KMS-11 (cell line): ENCODE data around the gene ZNF862.

Experiments used
- H2AFZ ChIP-seq: fragments of 200-600 bp; sonication (generic); 2 replicates; pipeline ENCODE4 v1.6.1; 2016; ENCODE audit warnings: antibody characterized with exemption, mixed run types, low read depth
- H3K27ac ChIP-seq: fragments of 200-600 bp; sonication (generic); 2 replicates; pipeline ENCODE4 v1.6.1; 2016; ENCODE audit warnings: mild to moderate bottlenecking, mixed run types
- H3K27me3 ChIP-seq: fragments of 200-600 bp; sonication (generic); 2 replicates; pipeline ENCODE4 v1.6.1; 2017; ENCODE audit warnings: mild to moderate bottlenecking, low read depth, mixed run types, moderate library complexity; ENCODE audit not compliant: insufficient read depth
- H3K36me3 ChIP-seq: fragments of 200-600 bp; sonication (generic); 2 replicates; pipeline ENCODE4 v1.6.1; 2017; ENCODE audit warnings: mild to moderate bottlenecking, mixed run types; ENCODE audit not compliant: insufficient read depth
- H3K4me1 ChIP-seq: fragments of 200-600 bp; sonication (generic); 2 replicates; pipeline ENCODE4 v1.6.1; 2016; ENCODE audit warnings: mild to moderate bottlenecking, low read depth, mixed run types; ENCODE audit not compliant: poor library complexity, severe bottlenecking
- H3K4me2 ChIP-seq: fragments of 200-600 bp; sonication (generic); 2 replicates; pipeline ENCODE4 v1.7.0; 2016; ENCODE audit warnings: mild to moderate bottlenecking, mixed run types
- H3K4me3 ChIP-seq: fragments of 200-600 bp; sonication (generic); IDR thresholded peaks from 2 replicates; pipeline ENCODE4 v1.6.1; 2017; ENCODE audit warnings: low read depth, low read length, mixed read lengths; ENCODE audit not compliant: insufficient read depth
- H3K79me2 ChIP-seq: fragments of 200-600 bp; sonication (generic); 2 replicates; pipeline ENCODE4 v1.6.1; 2016; ENCODE audit warnings: low read depth, mixed run types; ENCODE audit not compliant: insufficient read depth
- H3K9ac ChIP-seq: fragments of 200-600 bp; sonication (generic); 2 replicates; pipeline ENCODE4 v1.6.1; 2016; ENCODE audit warnings: mild to moderate bottlenecking, mixed run types
- H4K20me1 ChIP-seq: fragments of 200-600 bp; sonication (generic); 2 replicates; pipeline ENCODE4 v1.6.1; 2016; ENCODE audit warnings: mild to moderate bottlenecking, mixed run types; ENCODE audit not compliant: insufficient read depth
- CTCF ChIP-seq: fragments of 200-600 bp; sonication (generic); conservative IDR thresholded peaks from 2 replicates; pipeline ENCODE4 v1.6.1; 2017; ENCODE audit warnings: low read depth, mild to moderate bottlenecking, antibody characterized with exemption, low read length, moderate library complexity, mixed read lengths

ZNF862 gene

GRCh38 chr7:149811221-149811620 lies 27.0 kb upstream of the ZNF862 start:
- Histone ChIP-seq H3K9ac (no peak overlapping the region), H3K27ac (no peak overlapping the region), H3K4me1 (no peaks in the 10 kb centered on the region), H3K36me3 (no peaks in the 10 kb centered on the region), H3K27me3 (peaks cover 56% of the 10 kb centered on the region), H4K20me1 (no peaks in the 10 kb centered on the region), H2AFZ (no peak overlapping the region), H3K4me3 (no peak overlapping the region), H3K4me2 (no peak overlapping the region), H3K79me2 (no peaks in the 10 kb centered on the region)
- TF ChIP-seq CTCF: peak; percentile 61

GRCh38 chr7:149811831-149812490 lies 26.2 kb upstream of the ZNF862 start:
- Histone ChIP-seq H3K79me2 (no peaks in the 10 kb centered on the region), H3K9ac (no peak overlapping the region), H3K27me3 (peaks cover 55% of the 10 kb centered on the region), H3K4me3 (no peak overlapping the region), H3K27ac (no peak overlapping the region), H3K4me2 (no peak overlapping the region), H3K4me1 (no peaks in the 10 kb centered on the region), H2AFZ (no peak overlapping the region), H3K36me3 (no peaks in the 10 kb centered on the region), H4K20me1 (no peaks in the 10 kb centered on the region)
- TF ChIP-seq CTCF: no peak

GRCh38 chr7:149813254-149814035 lies 24.7 kb upstream of the ZNF862 start:
- Histone ChIP-seq H4K20me1 (no peaks in the 10 kb centered on the region), H3K79me2 (no peaks in the 10 kb centered on the region), H3K4me2 (no peak overlapping the region), H3K36me3 (no peaks in the 10 kb centered on the region), H3K4me3 (no peak overlapping the region), H3K4me1 (no peaks in the 10 kb centered on the region), H3K27me3 (peaks cover 56% of the 10 kb centered on the region), H2AFZ (no peak overlapping the region), H3K27ac (no peak overlapping the region), H3K9ac (no peak overlapping the region)
- TF ChIP-seq CTCF: no peak

- H3K9ac ChIP-seq: no peak overlapping the region
- no peak overlapping the region for H2AFZ ChIP-seq
- H3K4me2 ChIP-seq: no peak overlapping the region
- no peaks in the 10 kb centered on the region for H3K4me1 ChIP-seq
- no peaks in the 10 kb centered on the region for H3K79me2 ChIP-seq
- no peaks in the 10 kb centered on the region for H4K20me1 ChIP-seq
- no peak overlapping the region for H3K27ac ChIP-seq
- H3K4me3 ChIP-seq: no peak overlapping the region
- peaks cover 63% of the 10 kb centered on the region for H3K27me3 ChIP-seq
- TF ChIP-seq CTCF: no peak
- no peaks in the 10 kb centered on the region for H3K36me3 ChIP-seq
These were observed 23.7 kb upstream of the ZNF862 start for GRCh38 chr7:149814494-149814893.
